ENCODE data around the gene ADGRG6.

GRCh38 chr6:142404751-142405150 is 102.9 kb downstream of the ADGRG6 start:
- TF ChIP-seq CTCF (IDR thresholded peaks at IDR 0.05; ENCODE audit: insufficient read depth, low read length, poor library complexity, severe bottlenecking) (no peak), EZH2phosphoT487 (conservative IDR thresholded peaks at IDR 0.05; ENCODE audit: low read length) (no peak)
